ENCODE measurements around the gene SLC39A11.
"Not testable (repeated sequence)": the region's sequence is repeated elsewhere in the genome, so short reads cannot be mapped to it uniquely, and the experiment has no call there.

SLC39A11 gene

GRCh38 chr17:72947475-72947874 lies 145.0 kb downstream of the SLC39A11 start:
- DNase-seq (ENCODE audit: low spot score): no peak

GRCh38 chr17:72946696-72947095 lies 145.8 kb downstream of the SLC39A11 start:
- no peak for DNase-seq (ENCODE audit: low spot score)

GRCh38 chr17:72946156-72946555 lies 146.3 kb downstream of the SLC39A11 start:
- DNase-seq (ENCODE audit: low spot score): no peak

- no peak for DNase-seq (ENCODE audit: low spot score)
Measured at GRCh38 chr17:72945473-72945872, 147.0 kb downstream of the SLC39A11 start.

- DNase-seq (ENCODE audit: low spot score): no peak
Measured at GRCh38 chr17:72943826-72944689, 148.4 kb downstream of the SLC39A11 start.

- no peak for DNase-seq (ENCODE audit: low spot score)
Measured at GRCh38 chr17:72942579-72942978, 149.9 kb downstream of the SLC39A11 start.

- DNase-seq (ENCODE audit: low spot score): no peak
Measured at GRCh38 chr17:72940496-72940895, 152.0 kb downstream of the SLC39A11 start.

GRCh38 chr17:72938482-72938881 lies 154.0 kb downstream of the SLC39A11 start:
- no peak for DNase-seq (ENCODE audit: low spot score)

GRCh38 chr17:72937707-72938106 lies 154.8 kb downstream of the SLC39A11 start:
- no peak for DNase-seq (ENCODE audit: low spot score)

GRCh38 chr17:72937254-72937653 lies 155.2 kb downstream of the SLC39A11 start:
- DNase-seq (ENCODE audit: low spot score): not testable (repeated sequence)

- no peak for DNase-seq (ENCODE audit: low spot score)
Measured at GRCh38 chr17:72935984-72936383, 156.5 kb downstream of the SLC39A11 start.

GRCh38 chr17:72934927-72935326 lies 157.6 kb downstream of the SLC39A11 start:
- no peak for DNase-seq (ENCODE audit: low spot score)

GRCh38 chr17:72931635-72932034 lies 160.9 kb downstream of the SLC39A11 start:
- DNase-seq (ENCODE audit: low spot score): peak; percentile 88

- DNase-seq (ENCODE audit: low spot score): peak; percentile 35
Measured at GRCh38 chr17:72931163-72931562, 161.3 kb downstream of the SLC39A11 start.

GRCh38 chr17:72930031-72930430 lies 162.5 kb downstream of the SLC39A11 start:
- DNase-seq (ENCODE audit: low spot score): no peak

- DNase-seq (ENCODE audit: low spot score): no peak
Measured at GRCh38 chr17:72928454-72929136, 163.9 kb downstream of the SLC39A11 start.

- DNase-seq (ENCODE audit: low spot score): no peak
Measured at GRCh38 chr17:72927760-72928159, 164.7 kb downstream of the SLC39A11 start.

GRCh38 chr17:72927146-72927545 lies 165.3 kb downstream of the SLC39A11 start:
- peak; percentile 78 for DNase-seq (ENCODE audit: low spot score)

- no peak for DNase-seq (ENCODE audit: low spot score)
Measured at GRCh38 chr17:72926171-72926570, 166.3 kb downstream of the SLC39A11 start.

- no peak for DNase-seq (ENCODE audit: low spot score)
Measured at GRCh38 chr17:72924196-72924595, 168.3 kb downstream of the SLC39A11 start.

GRCh38 chr17:72922219-72922618 lies 170.3 kb downstream of the SLC39A11 start:
- peak; percentile 52 for DNase-seq (ENCODE audit: low spot score)

GRCh38 chr17:72921347-72922054 lies 171.0 kb downstream of the SLC39A11 start:
- no peak for DNase-seq (ENCODE audit: low spot score)

GRCh38 chr17:72920513-72920912 lies 172.0 kb downstream of the SLC39A11 start:
- no peak for DNase-seq (ENCODE audit: low spot score)
